Aorta (tissue), 5 donors: ENCODE results near the gene FAM110D. TPM values are rescaled to one million over a fixed set of nuclear protein-coding genes. Genes with fewer than 3 reads are reported as not detected.

Experiments used
- ATAC-seq: fragments of 200-7000 bp; cut with Tn5 transposase; one replicate; pipeline ENCODE4 v1.9.1; 2022; ENCODE audit warnings: moderate library complexity; ENCODE audit not compliant: low FRiP score
- DNase-seq, 2 donors: peaks; one replicate each; pipeline ENCODE4 v3.0.0-alpha.2; 2020
- H3K27ac ChIP-seq, 2 donors: one replicate each; pipeline ENCODE4 v1.5.1; 2013; ENCODE audit warnings: low read length in 2 of 2, mild to moderate bottlenecking in 2 of 2, moderate library complexity in 2 of 2, control low read depth in 1 of 2, inconsistent platforms in 1 of 2, low read depth in 1 of 2
- H3K27me3 ChIP-seq, 2 donors: one replicate each; pipeline ENCODE4 v1.6.1; 2013; ENCODE audit warnings: control low read depth in 1 of 2, low read length in 1 of 2, mild to moderate bottlenecking in 1 of 2, moderate library complexity in 1 of 2; ENCODE audit not compliant: insufficient read depth in 2 of 2, control insufficient read depth in 1 of 2
- H3K36me3 ChIP-seq, 2 donors: one replicate each; pipeline ENCODE4 v1.6.1; 2013; ENCODE audit warnings: control low read depth in 1 of 2, low read length in 1 of 2, mild to moderate bottlenecking in 1 of 2; ENCODE audit not compliant: insufficient read depth in 2 of 2, control insufficient read depth in 1 of 2
- H3K4me1 ChIP-seq, 2 donors: one replicate each; pipeline ENCODE4 v1.6.1; 2013; ENCODE audit warnings: low read length in 2 of 2, control low read depth in 1 of 2, mild to moderate bottlenecking in 1 of 2, moderate library complexity in 1 of 2; ENCODE audit not compliant: insufficient read depth in 2 of 2, control insufficient read depth in 1 of 2
- H3K4me3 ChIP-seq, 2 donors: one replicate each; pipeline ENCODE4 v1.5.1; 2013; ENCODE audit warnings: low read length in 2 of 2, control low read depth in 1 of 2, mild to moderate bottlenecking in 1 of 2
- H3K9me3 ChIP-seq: one replicate; pipeline ENCODE4 v1.6.1; 2013; ENCODE audit warnings: mild to moderate bottlenecking, low read length; ENCODE audit not compliant: control insufficient read depth
- WGBS, 2 donors: extraction: QIAGEN DNeasy Blood & Tissue Kit; methylation state at CpG; one replicate each; pipeline ENCODE4 v1.1.7; 2013; 5-methylcytosine and 5-hydroxymethylcytosine counted together
- intact Hi-C, 2 donors: fragments of 100-400 bp; cut with DNase I; formaldehyde crosslinking; loops; one replicate each; pipeline versions ENCODE4 v1.14.2 to v1.15.0; 2022
- polyA plus RNA-seq, 2 donors: library from polyadenylated mRNA; stranded (reverse); fragments of 200-250 nt; gene quantifications; one replicate each; pipeline ENCODE4 v1.2.3, GENCODE V29; 2013
- total RNA-seq, 2 donors: library from RNA; stranded (reverse); fragmentation: NEBNext Ultra II Directional; extraction: Animal tissue kit (Norgen Biotek cat#: 25700); gene quantifications; one replicate each; pipeline ENCODE4 v1.2.1, GENCODE V29; 2021
- donor health status: healthy with polysubstance abuse.
- donor health status: Bipolar disorder and iron deficiency.
- donor health status: DM: no; HTN: no; CAD: no.
- donor health status: DM: no; HTN: no; CAD: no.
- donor health status: DM: yes; HTN: yes; CAD: no.

Gene FAM110D
- total and polyA plus RNA-seq, 4 donors: 0.25 to 15.7 (median 3.2) TPM

DNA sequence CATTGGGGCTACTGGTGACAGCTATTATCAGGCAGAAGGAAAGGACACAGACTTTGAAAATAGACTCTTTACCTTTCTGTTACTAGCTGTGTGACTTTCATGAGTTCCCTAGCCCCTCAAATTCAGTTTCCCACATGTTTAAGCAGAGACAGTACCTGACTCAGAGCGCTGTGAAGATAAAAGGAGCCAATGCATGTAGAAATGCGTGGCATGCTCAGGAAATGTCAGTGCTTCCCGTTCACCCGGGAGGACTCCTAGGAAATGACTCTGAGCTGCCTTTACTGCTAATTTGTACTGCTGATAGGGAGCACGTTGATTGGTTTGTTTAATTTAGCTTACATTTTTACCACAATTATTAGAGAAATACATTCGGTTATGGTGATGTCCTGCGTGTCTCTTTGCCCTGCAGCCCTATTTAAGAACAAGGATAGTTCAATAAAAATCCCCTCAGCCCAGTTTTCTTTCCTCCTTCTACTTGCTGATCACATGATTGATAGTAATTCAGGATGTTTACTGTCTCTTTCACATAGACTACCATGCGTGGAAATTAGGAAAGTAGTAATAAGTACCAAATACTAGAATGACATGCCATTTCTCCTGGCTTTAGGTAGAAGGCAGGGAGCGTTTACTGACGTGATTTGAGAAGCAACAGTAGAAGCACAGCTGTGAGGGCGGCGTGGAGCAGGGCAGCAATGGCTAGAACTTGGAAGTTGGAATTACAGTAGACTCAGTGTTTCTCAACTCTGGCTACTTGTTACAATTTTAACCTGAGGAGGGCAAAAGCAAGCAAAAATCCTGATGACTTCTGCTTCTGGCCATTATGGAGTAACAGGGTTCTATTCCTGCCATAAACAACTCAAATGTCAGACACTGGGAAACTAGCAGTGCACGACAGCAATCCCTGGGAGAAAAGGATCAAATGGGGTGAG, 31.4 kb upstream of the FAM110D start:
- ATAC-seq: no peak
- no peak for DNase-seq
- 62 to 64% methylated on average over 13 of the region's 13 CpGs for WGBS, 2 donors

GRCh38 chr1:26129778-26130177, 29.1 kb upstream of the FAM110D start:
- H3K27me3 ChIP-seq: no peaks in the 10 kb centered on the region
- intact Hi-C loops: no loop called here
- whole genome bisulfite sequencing, 2 donors: 91 to 99% methylated on average over 4 of the region's 4 CpGs

More for the DNA sequence above, 31.4 kb upstream of the FAM110D start:
- Histone ChIP-seq H3K36me3 (no peaks in the 10 kb centered on the region), H3K27ac (no peak overlapping the region), H3K27me3 (no peaks in the 10 kb centered on the region), H3K4me1 (no peaks in the 10 kb centered on the region), H3K4me3 (no peak overlapping the region), H3K9me3 (no peaks in the 10 kb centered on the region)
- intact Hi-C loops: no loop called here

GRCh38 chr1:26130695-26131094, 28.2 kb upstream of the FAM110D start:
- DNase-seq (no peak), ATAC-seq (no peak)
- 45 to 73% methylated on average over 1 of the region's 1 CpG for WGBS, 2 donors

More at GRCh38 chr1:26129778-26130177, 29.1 kb upstream of the FAM110D start:
- H3K4me3 ChIP-seq: no peak overlapping the region
- no peaks in the 10 kb centered on the region for H3K4me1 ChIP-seq
- no peaks in the 10 kb centered on the region for H3K36me3 ChIP-seq
- ATAC-seq: no peak
- no peak for DNase-seq
- H3K27ac ChIP-seq: no peak overlapping the region
- H3K9me3 ChIP-seq: no peaks in the 10 kb centered on the region

DNA sequence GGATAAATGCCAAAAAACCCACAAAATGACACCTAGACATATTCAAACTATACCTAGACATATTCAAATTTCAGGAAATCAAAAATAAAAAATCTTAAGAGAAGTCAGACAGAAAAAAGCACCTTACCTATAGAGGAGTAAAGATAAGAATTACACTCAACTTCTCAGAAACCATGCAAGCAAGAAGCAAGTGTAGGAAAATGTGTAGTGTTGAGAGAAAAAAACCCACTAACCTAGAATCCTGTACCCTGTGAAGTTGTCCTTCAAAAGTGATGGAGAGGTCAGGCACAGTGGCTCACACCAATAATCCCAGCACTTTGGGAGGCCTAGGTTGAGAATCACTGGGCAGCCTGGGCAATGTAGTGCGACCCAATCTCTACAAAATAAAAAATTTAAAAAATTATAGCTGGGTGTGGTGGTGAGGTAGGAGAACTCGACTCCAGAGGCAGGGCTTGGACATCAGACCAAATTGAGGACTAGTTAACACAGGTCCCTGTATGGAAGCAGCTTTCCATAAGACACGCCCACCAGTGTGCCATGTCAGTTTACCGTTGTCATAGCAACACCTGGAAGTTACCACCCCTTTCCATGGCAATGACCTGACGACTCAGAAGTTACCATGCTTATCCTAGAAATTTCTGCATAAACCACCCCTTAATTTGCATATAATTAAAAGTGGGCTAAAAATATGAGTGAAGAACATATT, 26.6 kb upstream of the FAM110D start:
- 80 to 82% methylated on average over 5 of the region's 5 CpGs for WGBS, 2 donors
- H3K27me3 ChIP-seq: no peaks in the 10 kb centered on the region
- H3K36me3 ChIP-seq: no peaks in the 10 kb centered on the region
- intact Hi-C loops: no loop called here
- H3K4me3 ChIP-seq: no peak overlapping the region
- DNase-seq (no peak), ATAC-seq (no peak)
- H3K9me3 ChIP-seq: no peaks in the 10 kb centered on the region
- H3K4me1 ChIP-seq: no peaks in the 10 kb centered on the region
- no peak overlapping the region for H3K27ac ChIP-seq

More at GRCh38 chr1:26130695-26131094, 28.2 kb upstream of the FAM110D start:
- intact Hi-C loops: no loop called here
- H3K27ac ChIP-seq: no peak overlapping the region
- no peaks in the 10 kb centered on the region for H3K27me3 ChIP-seq
- H3K9me3 ChIP-seq: no peaks in the 10 kb centered on the region
- H3K36me3 ChIP-seq: no peaks in the 10 kb centered on the region
- H3K4me3 ChIP-seq: no peak overlapping the region
- H3K4me1 ChIP-seq: no peaks in the 10 kb centered on the region

GRCh38 chr1:26132834-26133167, 26.1 kb upstream of the FAM110D start:
- Histone ChIP-seq H3K27me3 (no peaks in the 10 kb centered on the region), H3K4me3 (no peak overlapping the region), H3K36me3 (no peaks in the 10 kb centered on the region), H3K4me1 (no peaks in the 10 kb centered on the region), H3K9me3 (no peaks in the 10 kb centered on the region), H3K27ac (no peak overlapping the region)
- ATAC-seq: no peak
- WGBS, 2 donors: 93 to 98% methylated on average over 2 of the region's 2 CpGs
- intact Hi-C loops: no loop called here
- no peak for DNase-seq

- Histone ChIP-seq H3K4me1 (no peaks in the 10 kb centered on the region), H3K9me3 (no peaks in the 10 kb centered on the region), H3K36me3 (no peaks in the 10 kb centered on the region), H3K27ac (no peak overlapping the region), H3K4me3 (no peak overlapping the region), H3K27me3 (no peaks in the 10 kb centered on the region)
- DNase-seq (no peak), ATAC-seq (no peak)
- intact Hi-C loops: no loop called here
- WGBS, 2 donors: 92 to 94% methylated on average over 3 of the region's 3 CpGs
Observed at GRCh38 chr1:26134466-26134865, 24.4 kb upstream of the FAM110D start.

DNA sequence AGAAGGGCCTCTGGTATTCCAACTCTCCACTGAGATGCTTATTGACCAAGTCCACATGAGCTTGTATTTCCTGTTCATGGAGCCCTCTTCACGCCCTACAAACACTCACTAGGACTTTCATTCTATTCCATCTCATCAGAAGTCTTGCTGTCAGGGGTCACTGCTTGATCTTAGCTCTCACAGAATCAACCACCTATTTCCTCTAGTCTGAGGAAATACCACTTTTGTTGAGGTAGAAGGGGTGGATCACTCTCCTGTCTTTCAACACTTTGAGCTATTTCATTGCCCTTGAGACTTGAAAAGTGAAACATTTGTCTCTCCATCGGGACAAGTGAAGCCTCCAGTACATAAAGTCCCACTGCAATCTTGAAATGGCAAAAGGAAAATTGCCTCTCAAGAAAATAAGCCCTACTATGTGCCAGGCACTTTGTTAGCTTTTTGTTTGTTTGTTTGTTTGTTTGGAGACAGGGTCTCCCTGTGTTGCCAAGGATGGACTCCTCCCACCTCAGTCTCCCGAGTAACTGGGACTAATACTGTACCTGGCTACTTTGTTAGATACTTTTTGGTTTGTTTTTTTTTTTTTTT, 19.8 kb upstream of the FAM110D start:
- no peak for ATAC-seq
- 40 to 57% methylated on average over 3 of the region's 3 CpGs for WGBS, 2 donors
- no peak overlapping the region for H3K4me3 ChIP-seq

DNA sequence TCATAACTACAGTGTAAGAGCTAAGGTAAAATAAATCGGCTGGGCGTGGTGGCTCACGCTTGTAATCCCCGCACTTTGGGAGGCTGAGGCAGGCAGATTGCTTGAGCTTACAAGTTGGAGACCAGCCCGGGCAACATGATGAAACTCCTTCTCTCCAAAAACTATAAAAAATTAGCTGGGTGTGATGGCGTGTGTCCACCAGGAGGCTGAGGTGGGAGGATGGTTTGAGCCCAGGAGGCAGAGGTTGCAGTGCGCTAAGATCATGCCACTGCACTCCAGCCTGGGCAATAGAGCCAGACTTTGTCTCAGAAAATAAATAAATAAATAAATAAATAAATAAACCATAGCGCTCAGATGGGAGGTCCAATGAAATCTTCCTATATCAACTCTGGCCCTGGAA, 16.7 kb upstream of the FAM110D start:
- no peak for DNase-seq
- no peak for ATAC-seq
- no peaks in the 10 kb centered on the region for H3K4me1 ChIP-seq
- no peaks in the 10 kb centered on the region for H3K9me3 ChIP-seq
- H3K36me3 ChIP-seq: no peaks in the 10 kb centered on the region
- H3K4me3 ChIP-seq: no peak overlapping the region
- 83 to 86% methylated on average over 8 of the region's 8 CpGs for WGBS, 2 donors
- H3K27ac ChIP-seq: no peak overlapping the region
- intact Hi-C loops: no loop called here
- no peaks in the 10 kb centered on the region for H3K27me3 ChIP-seq

More for the DNA sequence above, 19.8 kb upstream of the FAM110D start:
- no peak for DNase-seq
- intact Hi-C loops: no loop called here
- H3K27me3 ChIP-seq: no peaks in the 10 kb centered on the region
- H3K9me3 ChIP-seq: no peaks in the 10 kb centered on the region
- H3K36me3 ChIP-seq: no peaks in the 10 kb centered on the region
- no peak overlapping the region for H3K27ac ChIP-seq
- no peaks in the 10 kb centered on the region for H3K4me1 ChIP-seq
